Measurements from ENCODE around the gene INO80D.

INO80D gene

GRCh38 chr2:206004004-206004693, 81.8 kb downstream of the INO80D start:
- peak; percentile 15 to 35 for DNase-seq (ENCODE audit: low read depth in 2 of 2)
- H3K4me3 ChIP-seq (replicated peaks in 1 of 2; ENCODE audit: low read depth in 2 of 2, low read length in 2 of 2), result no peak overlapping the region
- TF ChIP-seq CTCF (IDR thresholded peaks at IDR 0.05; ENCODE audit: low read depth, low read length), result peak; percentile 33

- DNase-seq (ENCODE audit: low read depth in 2 of 2), result no peak
- no peak for TF ChIP-seq CTCF (IDR thresholded peaks at IDR 0.05; ENCODE audit: low read depth, low read length)
- no peak overlapping the region for H3K4me3 ChIP-seq (replicated peaks in 1 of 2; ENCODE audit: low read depth in 2 of 2, low read length in 2 of 2)
Observed at GRCh38 chr2:206002440-206002839, 83.5 kb downstream of the INO80D start.

- no peak for DNase-seq (ENCODE audit: low read depth in 2 of 2)
- no peak for TF ChIP-seq CTCF (IDR thresholded peaks at IDR 0.05; ENCODE audit: low read depth, low read length)
- H3K4me3 ChIP-seq (replicated peaks in 1 of 2; ENCODE audit: low read depth in 2 of 2, low read length in 2 of 2), result no peak overlapping the region
Observed at GRCh38 chr2:206001912-206002311, 84.1 kb downstream of the INO80D start.

GRCh38 chr2:206000776-206001175, 85.2 kb downstream of the INO80D start:
- no peak for DNase-seq (ENCODE audit: low read depth in 2 of 2)
- H3K4me3 ChIP-seq (replicated peaks in 1 of 2; ENCODE audit: low read depth in 2 of 2, low read length in 2 of 2), result no peak overlapping the region
- TF ChIP-seq CTCF (IDR thresholded peaks at IDR 0.05; ENCODE audit: low read depth, low read length), result no peak

GRCh38 chr2:205998583-205998982, 87.4 kb downstream of the INO80D start:
- peak in 1 of 2 donors; percentile 10 for DNase-seq (ENCODE audit: low read depth in 2 of 2)
- no peak overlapping the region for H3K4me3 ChIP-seq (replicated peaks in 1 of 2; ENCODE audit: low read depth in 2 of 2, low read length in 2 of 2)
- TF ChIP-seq CTCF (IDR thresholded peaks at IDR 0.05; ENCODE audit: low read depth, low read length), result no peak

- TF ChIP-seq CTCF (IDR thresholded peaks at IDR 0.05; ENCODE audit: low read depth, low read length), result no peak
- no peak for DNase-seq (ENCODE audit: low read depth in 2 of 2)
- no peak overlapping the region for H3K4me3 ChIP-seq (replicated peaks in 1 of 2; ENCODE audit: low read depth in 2 of 2, low read length in 2 of 2)
Observed at GRCh38 chr2:205996161-205996560, 89.8 kb downstream of the INO80D start.

GRCh38 chr2:205995260-205995659, 90.7 kb downstream of the INO80D start:
- peak; percentile 7 for TF ChIP-seq CTCF (IDR thresholded peaks at IDR 0.05; ENCODE audit: low read depth, low read length)
- H3K4me3 ChIP-seq (replicated peaks in 1 of 2; ENCODE audit: low read depth in 2 of 2, low read length in 2 of 2), result no peak overlapping the region
- DNase-seq (ENCODE audit: low read depth in 2 of 2), result no peak

Data from cardiac fibroblast (primary cell).